Ectodermal cell (in vitro differentiated cells): ENCODE results near the gene LPAR3. TPM values are rescaled to one million over a fixed set of nuclear protein-coding genes. Genes with fewer than 3 reads are reported as not detected.
A peak's percentile ranks its signal among the peaks of the same experiment; 100 is the strongest.

ENCODE experiments used
- H3K27ac ChIP-seq: 2 replicates; pipeline ENCODE4 v1.7.0; 2013; ENCODE audit warnings: mild to moderate bottlenecking, low read depth, low read length; ENCODE audit not compliant: insufficient read depth, poor library complexity, severe bottlenecking
- H3K27me3 ChIP-seq: 2 replicates; pipeline ENCODE4 v1.7.0; 2013; ENCODE audit warnings: mild to moderate bottlenecking, low read length; ENCODE audit not compliant: insufficient read depth, control insufficient read depth, poor library complexity, severe bottlenecking
- H3K36me3 ChIP-seq: one replicate; pipeline ENCODE4 v1.7.0; 2013; ENCODE audit warnings: low read length; ENCODE audit not compliant: control insufficient read depth, insufficient read depth
- H3K4me1 ChIP-seq: one replicate; pipeline ENCODE4 v1.7.0; 2013; ENCODE audit warnings: low read length; ENCODE audit not compliant: control insufficient read depth, insufficient read depth
- H3K4me3 ChIP-seq: 2 replicates; pipeline ENCODE4 v1.7.0; 2013; ENCODE audit warnings: low read depth, low read length, control low read depth; ENCODE audit not compliant: insufficient read depth
- H3K9me3 ChIP-seq: 2 replicates; pipeline ENCODE4 v1.7.0; 2013; ENCODE audit warnings: mild to moderate bottlenecking, low read length, moderate library complexity; ENCODE audit not compliant: control insufficient read depth
- WGBS, 2 experiments: methylation state at CpG; one replicate each; pipeline ENCODE4 v1.1.7; 2013; ENCODE audit warnings: missing lambda C conversion rate in 2 of 2; 5-methylcytosine and 5-hydroxymethylcytosine counted together
- polyA plus RNA-seq, 4 experiments: library from polyadenylated mRNA; stranded (reverse); fragments of 50-300 nt; gene quantifications; one replicate each; pipeline ENCODE4 v1.2.3, GENCODE V29; 2013

The LPAR3 gene, protein sequence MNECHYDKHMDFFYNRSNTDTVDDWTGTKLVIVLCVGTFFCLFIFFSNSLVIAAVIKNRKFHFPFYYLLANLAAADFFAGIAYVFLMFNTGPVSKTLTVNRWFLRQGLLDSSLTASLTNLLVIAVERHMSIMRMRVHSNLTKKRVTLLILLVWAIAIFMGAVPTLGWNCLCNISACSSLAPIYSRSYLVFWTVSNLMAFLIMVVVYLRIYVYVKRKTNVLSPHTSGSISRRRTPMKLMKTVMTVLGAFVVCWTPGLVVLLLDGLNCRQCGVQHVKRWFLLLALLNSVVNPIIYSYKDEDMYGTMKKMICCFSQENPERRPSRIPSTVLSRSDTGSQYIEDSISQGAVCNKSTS
- polyA plus RNA-seq (2013, experiment 1 of 4): 2.6 TPM
- 3.2 TPM for polyA plus RNA-seq (2013, experiment 2 of 4)
- 2.8 TPM for polyA plus RNA-seq (2013, experiment 3 of 4)
- polyA plus RNA-seq (2013, experiment 4 of 4): 3.1 TPM

DNA sequence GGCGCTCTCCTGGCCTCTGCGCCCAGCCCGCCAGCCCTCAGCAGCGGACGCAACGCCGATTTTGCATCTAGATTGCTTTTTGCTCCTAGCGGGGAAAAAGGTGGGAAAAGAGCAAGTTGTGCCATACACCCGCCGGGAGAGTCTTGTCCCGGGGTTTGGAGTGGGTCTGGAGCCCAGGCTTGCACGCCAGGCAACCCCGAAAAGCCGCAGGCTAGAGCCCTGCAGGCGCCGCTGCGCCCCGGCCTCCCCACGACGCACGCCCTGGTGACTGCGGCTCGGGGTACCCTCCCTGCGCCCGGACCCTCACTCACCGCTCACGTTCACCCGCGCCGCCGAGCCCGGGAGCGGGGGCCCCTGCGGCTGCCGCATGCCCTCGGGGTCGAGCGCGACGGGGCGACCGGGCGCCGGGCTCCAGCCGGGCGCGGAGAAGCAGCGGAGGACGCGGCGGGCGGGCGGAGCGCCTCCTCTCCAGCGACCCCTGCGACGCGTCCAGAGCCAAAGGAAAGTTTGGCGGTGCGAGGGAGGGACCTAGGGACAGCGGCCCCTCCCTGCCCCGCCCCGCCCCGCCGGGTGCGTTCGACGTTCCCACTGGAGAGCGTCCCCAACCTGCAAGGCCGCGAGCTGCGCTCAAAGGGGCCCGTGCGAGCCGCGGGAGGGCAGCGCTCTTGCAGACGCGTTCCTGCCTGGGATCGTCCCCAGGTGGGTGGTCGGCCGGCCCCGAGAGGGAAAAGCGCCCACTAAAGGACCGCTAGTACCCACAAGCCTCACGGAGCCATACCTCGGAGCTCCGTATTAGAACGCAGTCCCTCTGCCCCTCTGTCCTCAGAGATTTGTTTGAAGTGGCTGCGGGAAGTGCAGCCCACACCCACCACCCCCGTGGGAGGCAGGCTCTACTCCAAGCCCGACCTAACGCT is at the start of gene LPAR3:
TSS of gene LPAR3 (minus strand) at position 502 of the 914 bp plus-strand sequence. CDS start 27,086 bp downstream, outside the sequence.
- Histone ChIP-seq H3K27me3 (peaks cover 47% of the 10 kb centered on the region), H3K4me3 (peak within 1 kb of the TSS; percentile 48), H3K27ac (no peak within 1 kb of the TSS), H3K36me3 (no peaks in the 10 kb centered on the region), H3K4me1 (peaks cover 5% of the 10 kb centered on the region), H3K9me3 (no peaks in the 10 kb centered on the region)
- WGBS, 2 experiments: 0 to 1% methylated on average over 93 of the region's 93 CpGs

DNA sequence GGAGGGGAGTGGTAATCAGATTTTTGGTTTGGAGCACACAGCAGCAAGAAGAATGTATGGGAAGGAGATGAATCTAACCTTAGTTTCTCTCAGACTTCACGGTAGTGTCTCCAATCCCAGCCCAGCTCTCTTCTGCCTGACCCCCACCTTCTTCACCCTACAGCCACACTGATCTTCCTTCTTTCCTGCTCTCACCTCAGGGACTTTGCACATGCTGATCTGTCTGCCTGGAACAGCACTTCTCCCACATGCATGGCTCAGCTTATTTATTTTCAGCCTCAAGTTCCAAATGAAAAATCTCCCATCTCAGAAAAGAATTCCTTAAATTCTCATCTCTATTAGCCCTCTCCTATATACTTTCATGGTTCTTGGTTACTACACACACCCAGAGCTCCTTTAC is 48.8 kb upstream of the LPAR3 start:
- H3K9me3 ChIP-seq: no peaks in the 10 kb centered on the region
- no peak overlapping the region for H3K4me3 ChIP-seq
- H3K36me3 ChIP-seq: no peaks in the 10 kb centered on the region
- no peaks in the 10 kb centered on the region for H3K4me1 ChIP-seq
- H3K27ac ChIP-seq: no peak overlapping the region
- 90 to 96% methylated on average over 1 of the region's 1 CpG for WGBS, 2 experiments
- no peaks in the 10 kb centered on the region for H3K27me3 ChIP-seq

DNA sequence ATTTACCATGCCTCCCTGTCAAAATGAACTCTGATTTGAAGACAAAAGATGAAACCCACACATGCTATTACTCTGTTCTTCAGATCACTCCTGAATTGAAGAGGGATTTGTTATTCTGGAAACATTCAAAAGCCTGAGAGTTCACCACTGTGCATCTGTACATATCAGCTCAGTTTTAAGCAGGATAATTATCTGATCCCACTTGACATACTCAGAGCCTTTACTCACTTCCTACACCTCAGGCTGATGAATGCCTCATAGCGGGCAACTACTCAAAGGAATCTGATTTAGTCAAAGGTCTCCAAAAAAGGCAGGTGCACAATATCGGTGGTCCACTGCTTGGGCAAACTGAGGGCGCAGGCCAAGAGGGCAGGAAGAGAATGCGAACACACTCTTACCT is 47.5 kb upstream of the LPAR3 start:
- 94 to 97% methylated on average over 4 of the region's 4 CpGs for WGBS, 2 experiments
- H3K9me3 ChIP-seq: no peaks in the 10 kb centered on the region

DNA sequence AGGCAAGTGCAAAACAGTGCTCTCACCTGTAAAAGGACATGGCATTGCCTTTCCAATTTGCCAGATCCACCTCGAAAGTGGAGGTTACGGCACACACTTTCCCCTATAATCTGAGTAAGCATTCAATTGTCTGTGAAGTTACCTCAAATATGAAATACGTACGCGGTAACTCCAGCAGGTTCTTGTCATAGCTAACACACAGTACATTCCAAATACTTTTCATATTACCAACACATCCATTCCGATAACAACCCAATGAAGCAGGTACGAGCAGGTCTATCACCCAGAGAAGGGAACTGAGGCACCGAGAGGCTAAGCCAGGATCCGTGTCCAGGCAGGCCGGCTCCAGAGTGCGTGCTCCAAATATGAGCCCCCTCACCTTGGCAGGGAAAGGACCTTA is 46.8 kb upstream of the LPAR3 start:
- no peaks in the 10 kb centered on the region for H3K36me3 ChIP-seq
- H3K27ac ChIP-seq: no peak overlapping the region
- H3K4me3 ChIP-seq: no peak overlapping the region
- 95% methylated on average over 11 of the region's 11 CpGs for WGBS, 2 experiments
- no peaks in the 10 kb centered on the region for H3K27me3 ChIP-seq
- H3K9me3 ChIP-seq: no peaks in the 10 kb centered on the region
- H3K4me1 ChIP-seq: no peaks in the 10 kb centered on the region

More for the DNA sequence above, 47.5 kb upstream of the LPAR3 start:
- no peak overlapping the region for H3K4me3 ChIP-seq
- no peak overlapping the region for H3K27ac ChIP-seq
- no peaks in the 10 kb centered on the region for H3K36me3 ChIP-seq
- no peaks in the 10 kb centered on the region for H3K27me3 ChIP-seq
- no peaks in the 10 kb centered on the region for H3K4me1 ChIP-seq

DNA sequence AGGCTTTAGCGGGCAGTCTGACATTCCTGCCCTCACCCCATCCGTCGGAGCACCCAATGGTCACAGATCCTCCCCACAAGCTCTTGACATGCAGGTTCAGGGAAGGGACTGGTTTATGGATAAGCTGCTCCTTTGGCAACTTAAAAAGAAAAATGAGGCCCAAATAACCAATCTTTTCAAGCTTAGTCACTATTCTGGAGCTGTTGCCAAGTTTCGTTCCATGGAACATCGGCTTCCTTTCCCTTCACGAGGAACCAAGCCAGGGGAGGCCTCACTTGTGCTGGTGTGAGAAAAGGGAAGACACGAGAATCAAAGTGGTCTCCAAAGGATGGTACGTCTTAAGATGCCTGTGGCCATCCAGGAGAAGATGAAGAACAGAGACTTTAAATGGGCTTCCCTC is 46.1 kb upstream of the LPAR3 start:
- H3K4me3 ChIP-seq: no peak overlapping the region
- H3K4me1 ChIP-seq: no peaks in the 10 kb centered on the region
- 95 to 96% methylated on average over 8 of the region's 8 CpGs for WGBS, 2 experiments

DNA sequence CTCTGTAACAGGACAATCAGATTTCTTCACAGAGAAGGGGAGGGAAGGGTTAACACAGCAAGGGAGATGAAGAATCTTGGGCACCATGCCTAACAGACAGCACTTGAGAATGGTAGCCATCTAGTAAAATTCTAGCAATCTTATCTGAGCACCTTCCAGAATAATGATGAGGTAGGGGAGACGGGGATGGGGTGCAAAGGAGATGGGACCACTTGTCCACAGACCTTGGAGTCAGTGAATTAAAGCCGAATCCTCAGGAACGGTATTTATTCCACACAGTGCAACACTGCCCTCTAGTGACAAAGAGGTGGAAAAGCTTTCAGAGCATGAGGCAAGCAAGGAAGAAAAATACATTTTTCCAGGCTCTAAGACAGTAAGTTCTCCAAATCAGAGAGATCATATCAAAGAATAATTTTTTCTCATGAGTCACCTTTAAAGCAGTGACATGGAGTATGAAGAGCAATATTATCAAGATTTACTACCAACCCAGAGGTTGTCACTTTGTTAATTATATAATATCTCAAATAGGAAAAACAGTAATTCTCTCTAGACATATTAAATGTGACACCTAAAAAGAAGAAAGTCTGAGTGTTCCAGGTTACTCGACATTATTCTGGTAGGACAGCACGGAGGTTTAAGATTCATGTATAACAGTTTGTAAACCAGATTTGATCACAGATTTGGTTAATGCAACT is 43.3 kb upstream of the LPAR3 start:
- Histone ChIP-seq H3K36me3 (no peaks in the 10 kb centered on the region), H3K4me1 (no peaks in the 10 kb centered on the region), H3K27ac (no peak overlapping the region), H3K9me3 (no peaks in the 10 kb centered on the region), H3K27me3 (no peaks in the 10 kb centered on the region), H3K4me3 (no peak overlapping the region)
- 8 to 11% methylated on average over 5 of the region's 5 CpGs for WGBS, 2 experiments

More for the DNA sequence above, 46.1 kb upstream of the LPAR3 start:
- Histone ChIP-seq H3K27me3 (no peaks in the 10 kb centered on the region), H3K27ac (no peak overlapping the region), H3K36me3 (no peaks in the 10 kb centered on the region), H3K9me3 (no peaks in the 10 kb centered on the region)

DNA sequence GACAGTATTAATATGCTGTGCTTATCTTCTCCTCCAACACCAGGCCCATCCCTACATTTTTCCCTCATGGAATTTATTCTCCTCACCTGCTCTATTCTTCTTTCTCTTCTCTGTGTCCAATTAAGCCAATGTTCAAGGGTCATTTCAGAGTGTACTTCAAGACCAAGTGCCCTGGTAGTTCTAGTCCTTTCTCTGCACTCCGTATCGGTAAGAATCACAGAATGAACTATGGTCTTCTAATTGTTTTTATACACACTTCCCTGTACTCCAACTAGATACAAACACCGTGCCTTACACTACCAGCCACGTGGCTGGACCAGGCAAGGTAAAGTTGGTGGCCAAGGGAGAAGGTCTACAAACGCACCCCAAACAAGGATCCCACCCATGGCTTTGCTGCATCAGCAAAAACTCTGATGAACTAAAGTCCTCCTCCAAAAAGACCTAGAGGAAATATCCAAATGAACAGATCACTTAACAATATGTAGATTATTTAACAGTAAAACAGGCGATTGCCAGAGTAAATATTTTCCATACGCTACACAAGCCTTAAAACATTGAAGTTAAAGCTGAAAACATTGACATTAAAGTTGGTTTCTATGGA is 40.1 kb upstream of the LPAR3 start:
- no peaks in the 10 kb centered on the region for H3K4me1 ChIP-seq
- H3K27ac ChIP-seq: no peak overlapping the region
- no peak overlapping the region for H3K4me3 ChIP-seq
- 89 to 92% methylated on average over 6 of the region's 7 CpGs for WGBS, 2 experiments
- no peaks in the 10 kb centered on the region for H3K27me3 ChIP-seq
- no peaks in the 10 kb centered on the region for H3K36me3 ChIP-seq
- H3K9me3 ChIP-seq: no peaks in the 10 kb centered on the region

DNA sequence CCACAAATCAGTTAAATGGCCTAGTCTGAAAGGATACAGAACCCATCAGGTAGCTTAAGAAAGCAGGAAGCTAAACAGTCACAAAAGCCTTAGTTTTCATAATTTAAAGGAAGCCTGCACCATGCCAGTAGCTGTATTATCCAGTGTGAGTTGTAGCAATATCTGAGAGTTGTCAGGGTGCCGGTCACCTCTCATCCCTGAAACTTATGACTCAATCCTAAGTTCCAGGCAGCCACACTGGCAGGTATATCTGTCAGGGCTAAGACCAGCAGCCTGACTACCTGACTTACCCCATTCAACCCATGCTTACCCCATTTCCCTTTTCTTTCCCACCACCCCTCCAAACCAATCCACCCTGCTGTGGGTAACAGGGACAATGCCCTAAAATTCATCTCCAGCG is 37.8 kb upstream of the LPAR3 start:
- H3K27me3 ChIP-seq: no peaks in the 10 kb centered on the region
- no peaks in the 10 kb centered on the region for H3K9me3 ChIP-seq
- no peaks in the 10 kb centered on the region for H3K36me3 ChIP-seq
- 94 to 96% methylated on average over 1 of the region's 2 CpGs for WGBS, 2 experiments
- H3K4me3 ChIP-seq: no peak overlapping the region
- H3K4me1 ChIP-seq: no peaks in the 10 kb centered on the region
- no peak overlapping the region for H3K27ac ChIP-seq

DNA sequence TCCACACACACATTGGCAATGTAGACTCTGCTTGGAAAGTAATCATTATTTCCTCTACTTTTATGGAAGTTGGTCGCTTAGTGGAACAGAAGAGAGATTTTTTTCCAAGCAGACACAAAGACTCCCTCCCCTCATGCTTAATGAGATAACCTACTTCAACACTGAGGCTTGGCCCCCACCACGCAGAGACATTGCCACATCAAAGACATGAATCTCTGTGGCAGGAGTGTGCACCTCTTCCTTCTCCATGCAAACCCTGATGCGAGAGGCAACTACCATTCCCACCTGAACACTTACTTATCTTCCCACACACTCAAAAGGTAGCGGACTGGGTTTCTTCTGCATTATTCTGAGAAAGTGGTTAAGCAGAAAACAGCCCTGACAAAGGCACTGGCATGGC is 37.3 kb upstream of the LPAR3 start:
- Histone ChIP-seq H3K36me3 (no peaks in the 10 kb centered on the region), H3K9me3 (no peaks in the 10 kb centered on the region), H3K4me3 (no peak overlapping the region), H3K27ac (no peak overlapping the region), H3K27me3 (no peaks in the 10 kb centered on the region), H3K4me1 (no peaks in the 10 kb centered on the region)
- WGBS, 2 experiments: 93 to 94% methylated on average over 4 of the region's 4 CpGs
